Spinal cord (tissue), 10 donors: ENCODE measurements around the gene CPTP. TPM values are rescaled to one million over a fixed set of nuclear protein-coding genes. Genes with fewer than 3 reads are reported as not detected.
"Not testable (repeated sequence)": the region's sequence is repeated elsewhere in the genome, so short reads cannot be mapped to it uniquely, and the experiment has no call there.

Experiments
- DNase-seq, 6 donors: peaks; one replicate each; pipeline versions ENCODE4 v3.0.0 to v3.0.0-alpha.2; 2013 to 2015; ENCODE audit warnings: low spot score in 6 of 6, low read depth in 4 of 6
- H3K27ac ChIP-seq: one replicate; pipeline ENCODE4 v1.5.1; 2013; ENCODE audit warnings: low read depth, low read length, control low read depth
- H3K27me3 ChIP-seq: one replicate; pipeline ENCODE4 v1.6.1; 2013; ENCODE audit warnings: low read length; ENCODE audit not compliant: control insufficient read depth, insufficient read depth
- H3K36me3 ChIP-seq: one replicate; pipeline ENCODE4 v1.6.1; 2013; ENCODE audit warnings: low read length; ENCODE audit not compliant: control insufficient read depth, insufficient read depth
- H3K4me1 ChIP-seq: one replicate; pipeline ENCODE4 v1.6.1; 2013; ENCODE audit warnings: low read length; ENCODE audit not compliant: control insufficient read depth, insufficient read depth
- H3K4me3 ChIP-seq: one replicate; pipeline ENCODE4 v1.5.1; 2013; ENCODE audit warnings: low read depth, low read length, control low read depth
- H3K9me3 ChIP-seq: one replicate; pipeline ENCODE4 v1.6.1; 2013; ENCODE audit warnings: low read length; ENCODE audit not compliant: control insufficient read depth, insufficient read depth
- WGBS: methylation state at CpG from one replicate; pipeline ENCODE4 v1.1.5; 2013; ENCODE audit warnings: missing lambda C conversion rate; ENCODE audit not compliant: insufficient coverage; 5-methylcytosine and 5-hydroxymethylcytosine counted together
- polyA plus RNA-seq, 2 donors: library from polyadenylated mRNA; unstranded; fragments of 120-200 nt; gene quantifications; one replicate each; pipeline ENCODE4 v1.2.1, GENCODE V29; 2013; ENCODE audit not compliant: insufficient read length in 2 of 2
- total RNA-seq, 2 donors: library from RNA; depleted of rRNA in 1 of 2; stranded (reverse); fragments of 120-200 nt in 1 of 2; fragments of >200 nt in 1 of 2; gene quantifications; one replicate each; pipeline versions ENCODE4 v1.2.3 to v1.2.4, GENCODE V29; 2013 to 2014
- donor health status: healthy.

Gene CPTP
- total and polyA plus RNA-seq, 4 donors, result 9.6 to 32.0 (median 25.3) TPM

GRCh38 chr1:1311107-1312104 is 13.2 kb upstream of the CPTP start:
- no peak overlapping the region for H3K4me3 ChIP-seq
- no peaks in the 10 kb centered on the region for H3K9me3 ChIP-seq
- no peak overlapping the region for H3K27ac ChIP-seq
- no peaks in the 10 kb centered on the region for H3K27me3 ChIP-seq
- H3K36me3 ChIP-seq, result peaks cover 68% of the 10 kb centered on the region
- WGBS, result 92% methylated on average over 22 of the region's 22 CpGs
- H3K4me1 ChIP-seq, result peaks cover 24% of the 10 kb centered on the region
- DNase-seq, result no peak

DNA sequence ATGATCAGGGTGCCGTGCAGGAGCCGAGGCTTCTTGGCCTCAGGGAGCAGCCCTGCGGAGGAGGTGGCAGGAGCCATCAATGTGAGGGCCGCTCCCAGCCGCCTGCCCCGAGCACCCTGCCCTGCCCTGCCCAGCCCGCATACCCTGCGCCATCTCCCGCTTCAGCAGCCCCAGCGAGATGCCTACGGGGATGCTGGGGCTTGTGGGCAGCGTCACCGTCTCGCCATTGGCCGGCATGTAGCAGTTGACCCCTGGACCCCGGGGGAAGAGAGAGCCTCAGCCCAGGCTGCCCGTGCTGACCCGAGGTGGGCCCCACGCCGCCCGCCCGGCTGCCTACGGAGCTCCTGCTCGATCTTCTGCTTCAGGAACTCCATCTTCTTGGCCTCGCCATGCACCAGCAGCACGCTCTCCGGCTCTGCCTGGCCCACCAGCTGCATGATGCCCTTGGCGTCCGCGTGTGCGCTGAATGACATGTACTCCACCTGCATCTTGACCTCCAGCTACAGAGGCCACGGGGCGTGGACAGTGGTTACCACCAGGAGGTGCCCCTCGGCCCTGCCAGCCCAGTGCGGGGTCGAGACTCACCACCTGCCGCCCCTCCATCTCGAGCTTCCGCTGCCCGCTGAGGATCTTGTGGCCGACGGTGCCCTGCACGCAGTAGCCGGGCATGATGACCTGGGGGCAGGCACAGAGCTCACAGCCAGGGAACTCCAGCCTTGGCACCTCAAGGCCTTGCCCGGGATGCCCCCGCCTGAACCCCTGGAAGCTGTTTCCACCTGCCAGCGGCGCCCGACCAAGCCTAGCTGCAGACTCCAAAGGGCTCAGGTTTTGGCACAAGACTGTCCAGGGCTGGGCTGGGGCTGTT is 11.9 kb upstream of the CPTP start:
- WGBS, result 93% methylated on average over 49 of the region's 49 CpGs
- no peaks in the 10 kb centered on the region for H3K9me3 ChIP-seq
- H3K36me3 ChIP-seq, result peaks cover 79% of the 10 kb centered on the region
- H3K27ac ChIP-seq, result no peak overlapping the region
- H3K4me3 ChIP-seq, result no peak overlapping the region
- H3K4me1 ChIP-seq, result peaks cover 14% of the 10 kb centered on the region
- no peak for DNase-seq
- no peaks in the 10 kb centered on the region for H3K27me3 ChIP-seq

- no peak overlapping the region for H3K4me3 ChIP-seq
- no peaks in the 10 kb centered on the region for H3K9me3 ChIP-seq
- WGBS, result 94% methylated on average over 37 of the region's 37 CpGs
- no peaks in the 10 kb centered on the region for H3K27me3 ChIP-seq
- H3K36me3 ChIP-seq, result peaks cover 89% of the 10 kb centered on the region
- no peak overlapping the region for H3K27ac ChIP-seq
- H3K4me1 ChIP-seq, result peaks cover 14% of the 10 kb centered on the region
- DNase-seq, result no peak
Observed at GRCh38 chr1:1313500-1314236, 10.9 kb upstream of the CPTP start.

DNA sequence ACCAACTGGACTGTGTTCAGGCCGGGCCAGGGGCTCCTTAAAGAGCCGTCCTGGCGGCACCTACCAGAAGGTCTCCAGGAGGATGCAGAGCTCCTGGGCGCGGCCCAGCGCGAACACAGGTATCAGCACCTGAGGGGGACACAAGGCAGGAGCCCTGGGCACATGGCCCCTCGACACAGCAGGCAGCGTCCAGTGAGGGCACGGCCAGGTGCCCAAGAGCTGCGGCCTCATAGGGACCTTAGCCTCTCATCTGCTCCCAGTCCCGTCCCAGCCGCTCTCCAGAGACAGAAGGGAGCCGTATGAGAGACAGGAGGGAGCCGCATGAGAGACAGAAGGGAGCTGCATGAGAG is 10.4 kb upstream of the CPTP start:
- DNase-seq, result no peak

DNA sequence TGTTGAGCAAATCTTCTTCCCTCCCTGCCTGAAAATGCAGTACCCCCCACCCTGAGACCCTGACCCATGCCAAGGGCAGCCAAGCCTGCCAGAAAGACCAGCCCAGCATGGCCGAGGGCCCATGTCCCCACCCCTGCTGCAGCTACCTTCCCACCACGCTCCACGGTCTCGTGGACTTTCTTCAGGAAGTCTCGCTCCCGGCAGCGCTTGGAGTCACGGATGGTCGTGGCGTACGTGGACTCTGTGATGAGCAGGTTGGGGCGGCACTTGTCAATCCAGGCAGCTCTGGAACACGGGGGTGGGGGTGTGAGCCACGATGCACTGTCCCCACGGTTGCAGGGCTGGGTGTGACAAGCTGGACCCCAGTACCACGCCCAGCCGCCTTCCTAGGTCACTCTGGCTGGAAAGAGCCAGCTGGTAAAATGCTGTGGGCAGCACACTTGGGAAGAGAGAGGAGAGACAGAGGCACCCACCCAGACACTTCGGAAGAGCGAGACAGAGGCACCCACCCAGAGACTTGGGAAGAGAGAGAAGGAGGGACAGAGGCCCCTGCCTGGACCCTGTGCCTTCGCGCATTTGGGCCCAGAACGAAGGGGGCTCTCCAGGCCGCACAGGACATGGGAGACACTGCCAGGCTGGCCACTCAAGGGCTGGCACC is 9.8 kb upstream of the CPTP start:
- Histone ChIP-seq H3K4me3 (no peak overlapping the region), H3K27me3 (no peaks in the 10 kb centered on the region), H3K4me1 (peaks cover 6% of the 10 kb centered on the region), H3K27ac (no peak overlapping the region), H3K36me3 (peaks cover 92% of the 10 kb centered on the region), H3K9me3 (no peaks in the 10 kb centered on the region)
- WGBS, result 90% methylated on average over 23 of the region's 23 CpGs
- DNase-seq, result no peak

More for the DNA sequence above, 10.4 kb upstream of the CPTP start:
- 90% methylated on average over 14 of the region's 15 CpGs for WGBS
- Histone ChIP-seq H3K4me1 (peaks cover 12% of the 10 kb centered on the region), H3K27ac (no peak overlapping the region), H3K27me3 (no peaks in the 10 kb centered on the region), H3K9me3 (no peaks in the 10 kb centered on the region), H3K36me3 (peaks cover 92% of the 10 kb centered on the region), H3K4me3 (no peak overlapping the region)

DNA sequence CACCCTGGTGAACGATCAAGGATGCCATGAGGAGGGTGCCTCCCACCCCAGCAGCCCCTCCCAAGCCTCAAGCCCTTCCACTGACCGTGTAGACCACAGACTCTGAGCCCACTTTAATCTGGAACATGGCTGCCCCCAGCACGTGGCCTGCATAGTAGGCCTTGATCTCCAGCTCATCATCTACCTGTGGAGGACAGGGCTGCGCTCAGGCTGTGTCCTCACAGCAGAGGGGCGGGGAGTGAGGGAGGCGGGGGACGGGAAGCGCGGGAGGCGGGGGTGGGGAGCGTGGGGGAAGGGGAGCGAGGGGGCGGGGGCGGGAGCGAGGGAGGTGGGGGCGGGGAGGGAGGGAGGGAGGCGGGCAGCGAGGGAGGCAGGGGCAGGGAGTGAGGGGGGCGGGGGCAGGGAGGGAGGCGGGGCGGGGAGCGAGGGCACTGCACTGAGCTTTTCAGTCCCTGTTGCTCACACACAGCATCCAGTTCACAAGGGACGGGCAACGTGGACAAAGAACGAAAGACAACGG is 9.1 kb upstream of the CPTP start:
- WGBS, result 30% methylated on average over 8 of the region's 26 CpGs
- Histone ChIP-seq H3K27me3 (no peaks in the 10 kb centered on the region), H3K9me3 (no peaks in the 10 kb centered on the region), H3K27ac (no peak overlapping the region), H3K36me3 (peaks cover 92% of the 10 kb centered on the region), H3K4me3 (no peak overlapping the region), H3K4me1 (no peaks in the 10 kb centered on the region)
- no peak for DNase-seq

DNA sequence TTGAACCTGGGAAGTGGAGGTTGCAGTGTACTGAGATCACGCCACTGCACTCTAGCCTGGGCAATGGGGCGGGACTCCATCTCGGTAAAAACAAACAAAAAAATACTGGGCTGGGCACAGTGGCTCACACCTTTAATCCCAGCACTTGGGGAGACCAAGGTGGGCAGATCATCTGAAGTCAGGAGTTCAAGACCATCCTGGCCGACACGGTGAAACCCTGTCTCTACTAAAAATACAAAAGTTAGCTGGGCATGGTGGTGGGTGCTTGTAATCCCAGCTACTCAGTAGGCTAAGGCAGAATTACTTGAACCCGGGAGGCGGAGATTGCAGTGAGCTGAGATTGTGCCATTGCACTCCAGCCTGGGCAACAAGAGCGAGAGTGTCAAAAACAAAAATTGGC is 8.4 kb upstream of the CPTP start:
- H3K27me3 ChIP-seq, H3K4me3 ChIP-seq, H3K9me3 ChIP-seq, H3K27ac ChIP-seq, H3K4me1 ChIP-seq, DNase-seq: not testable (repeated sequence)
- WGBS, result 92% methylated on average over 6 of the region's 8 CpGs
- H3K36me3 ChIP-seq, result peaks cover 92% of the 10 kb centered on the region

DNA sequence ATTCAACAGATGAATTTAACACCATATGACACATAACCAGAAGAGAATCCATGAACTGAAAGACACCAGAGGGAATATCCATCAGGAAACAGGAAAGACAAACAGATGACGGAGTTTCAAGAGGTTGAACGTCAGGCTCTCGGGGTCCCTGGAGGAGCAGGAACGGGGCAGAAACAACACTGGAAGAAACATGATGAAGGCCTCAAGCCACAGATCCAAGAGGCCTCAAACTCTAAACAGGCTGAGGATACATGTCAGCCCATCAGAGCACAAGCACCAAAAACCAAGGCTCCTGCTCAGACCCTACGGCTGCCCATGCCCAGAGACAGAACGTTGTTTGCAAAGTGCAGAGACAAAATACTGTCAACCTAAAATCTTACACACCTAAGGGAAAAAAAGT is 7.2 kb upstream of the CPTP start:
- Histone ChIP-seq H3K9me3 (no peaks in the 10 kb centered on the region), H3K27me3 (no peaks in the 10 kb centered on the region), H3K4me1 (peaks cover 7% of the 10 kb centered on the region), H3K4me3 (no peak overlapping the region), H3K36me3 (peaks cover 90% of the 10 kb centered on the region), H3K27ac (no peak overlapping the region)
- WGBS, result 92% methylated on average over 5 of the region's 6 CpGs
- no peak for DNase-seq
